HG02759 (cell line): ENCODE measurements around the gene NDRG4.

ENCODE experiments used
- ATAC-seq: cut with Tn5 transposase; IDR thresholded peaks from one replicate; pipeline ENCODE4 v1.9.1; 2021; ENCODE audit warnings: mild to moderate bottlenecking, moderate library complexity; ENCODE audit not compliant: unreplicated experiment

The NDRG4 gene

GRCh38 chr16:58493756-58494431 is 6.0 kb upstream of the NDRG4 start:
- no peak for ATAC-seq

GRCh38 chr16:58494981-58495520 is 4.9 kb upstream of the NDRG4 start:
- ATAC-seq, result peak; percentile 46

- ATAC-seq, result no peak
Observed at GRCh38 chr16:58495521-58496331, 4.2 kb upstream of the NDRG4 start.

GRCh38 chr16:58497468-58497867 is 2.5 kb upstream of the NDRG4 start:
- no peak for ATAC-seq

GRCh38 chr16:58497935-58498334 is 2.0 kb upstream of the NDRG4 start:
- ATAC-seq, result no peak

- no peak for ATAC-seq
Observed at GRCh38 chr16:58498341-58499091, 1.4 kb upstream of the NDRG4 start.

- no peak for ATAC-seq
Observed at GRCh38 chr16:58499092-58499511, 841 bp upstream of the NDRG4 start.

- no peak for ATAC-seq
Observed at GRCh38 chr16:58500430-58501241, 693 bp downstream of the NDRG4 start.

- ATAC-seq, result no peak
Observed at GRCh38 chr16:58501242-58502131, 1.5 kb downstream of the NDRG4 start.

GRCh38 chr16:58502217-58502921 is 2.4 kb downstream of the NDRG4 start:
- no peak for ATAC-seq

GRCh38 chr16:58503166-58503862 is 3.4 kb downstream of the NDRG4 start:
- no peak for ATAC-seq

GRCh38 chr16:58503863-58504688 is 4.1 kb downstream of the NDRG4 start:
- ATAC-seq, result no peak

GRCh38 chr16:58506241-58507194 is 6.6 kb downstream of the NDRG4 start:
- ATAC-seq, result no peak

- ATAC-seq, result no peak
Observed at GRCh38 chr16:58507195-58507962, 7.4 kb downstream of the NDRG4 start.

GRCh38 chr16:58507963-58508670 is 8.2 kb downstream of the NDRG4 start:
- no peak for ATAC-seq
